Mesendoderm (in vitro differentiated cells): Measurements from ENCODE around the gene IL6ST.

ENCODE experiments used
- DNase-seq: peaks from one replicate; pipeline ENCODE4 v3.0.0; 2013
- H2AK5ac ChIP-seq: 2 replicates; pipeline ENCODE4 v1.6.1; 2013; ENCODE audit warnings: low read length, inconsistent platforms
- H2BK120ac ChIP-seq: 2 replicates; pipeline ENCODE4 v1.6.1; 2013; ENCODE audit warnings: low read depth, mild to moderate bottlenecking, low read length, moderate library complexity, mixed read lengths
- H2BK15ac ChIP-seq: replicated peaks from 2 replicates; pipeline ENCODE4 v1.6.1; 2013; ENCODE audit warnings: low read depth, mild to moderate bottlenecking, moderate library complexity
- H2BK5ac ChIP-seq: 2 replicates; pipeline ENCODE4 v1.6.1; 2013; ENCODE audit warnings: low read length, inconsistent platforms
- H3K18ac ChIP-seq: 2 replicates; pipeline ENCODE4 v1.6.1; 2013; ENCODE audit warnings: mild to moderate bottlenecking, low read length, mixed read lengths
- H3K23ac ChIP-seq: one replicate; pipeline ENCODE4 v1.6.1; 2013; ENCODE audit warnings: low read length
- H3K27ac ChIP-seq: 2 replicates; pipeline ENCODE4 v1.5.1; 2013; ENCODE audit warnings: low read depth, mild to moderate bottlenecking, inconsistent platforms, low read length, moderate library complexity
- H3K27me3 ChIP-seq: 2 replicates; pipeline ENCODE4 v1.6.1; 2013; ENCODE audit warnings: low read length, control low read depth, mild to moderate bottlenecking, inconsistent platforms; ENCODE audit not compliant: insufficient read depth, poor library complexity
- H3K36me3 ChIP-seq: 2 replicates; pipeline ENCODE4 v1.6.1; 2013; ENCODE audit warnings: low read length, inconsistent platforms; ENCODE audit not compliant: control insufficient read depth, insufficient read depth
- H3K4ac ChIP-seq: one replicate; pipeline ENCODE4 v1.6.1; 2013; ENCODE audit warnings: low read depth, mild to moderate bottlenecking, low read length, moderate library complexity
- H3K4me1 ChIP-seq: 2 replicates; pipeline ENCODE4 v1.6.1; 2013; ENCODE audit warnings: low read depth, low read length, inconsistent platforms; ENCODE audit not compliant: control insufficient read depth
- H3K4me2 ChIP-seq: 2 replicates; pipeline ENCODE4 v1.6.1; 2013; ENCODE audit warnings: low read length
- H3K4me3 ChIP-seq: 2 replicates; pipeline ENCODE4 v1.5.1; 2013; ENCODE audit warnings: mild to moderate bottlenecking, low read length
- H3K56ac ChIP-seq: one replicate; pipeline ENCODE4 v1.6.1; 2013; ENCODE audit warnings: low read length
- H3K79me1 ChIP-seq: 2 replicates; pipeline ENCODE4 v1.6.1; 2013; ENCODE audit warnings: low read length, inconsistent platforms
- H3K79me2 ChIP-seq: 2 replicates; pipeline ENCODE4 v1.6.1; 2013; ENCODE audit warnings: mild to moderate bottlenecking, low read length; ENCODE audit not compliant: control insufficient read depth, insufficient read depth
- H3K9ac ChIP-seq: 2 replicates; pipeline ENCODE4 v1.6.1; 2013; ENCODE audit warnings: low read length, inconsistent platforms
- H4K5ac ChIP-seq: one replicate; pipeline ENCODE4 v1.6.1; 2013; ENCODE audit warnings: low read length
- H4K8ac ChIP-seq: one replicate; pipeline ENCODE4 v1.6.1; 2013; ENCODE audit warnings: low read depth, mild to moderate bottlenecking, control low read depth, low read length, moderate library complexity
- whole genome bisulfite sequencing: extraction: QIAGEN DNeasy Blood & Tissue Kit; methylation state at CpG from one replicate; pipeline ENCODE4 v1.1.7; 2013; ENCODE audit warnings: low lambda C conversion rate, missing lambda C conversion rate; ENCODE audit not compliant: insufficient coverage; ENCODE audit errors: extremely low coverage; 5-methylcytosine and 5-hydroxymethylcytosine counted together

The IL6ST gene

GRCh38 chr5:55916986-55917385 lies 77.8 kb downstream of the IL6ST start:
- H3K4ac ChIP-seq, result no peak overlapping the region
- H3K36me3 ChIP-seq, result no peaks in the 10 kb centered on the region
- no peak overlapping the region for H2BK15ac ChIP-seq
- no peak overlapping the region for H3K23ac ChIP-seq
- WGBS, result no CpG with 5 or more reads among the region's 10 CpGs
- DNase-seq, result no peak
- no peak overlapping the region for H3K18ac ChIP-seq
- no peak overlapping the region for H3K56ac ChIP-seq
- no peak overlapping the region for H4K5ac ChIP-seq
- no peak overlapping the region for H3K4me3 ChIP-seq
- H2AK5ac ChIP-seq, result no peak overlapping the region
- no peak overlapping the region for H2BK120ac ChIP-seq
- H3K4me2 ChIP-seq, result no peak overlapping the region
- no peaks in the 10 kb centered on the region for H3K27me3 ChIP-seq
- no peak overlapping the region for H4K8ac ChIP-seq
- H3K9ac ChIP-seq, result no peak overlapping the region
- H2BK5ac ChIP-seq, result no peak overlapping the region
- no peak overlapping the region for H3K27ac ChIP-seq
- H3K79me2 ChIP-seq, result no peaks in the 10 kb centered on the region
- H3K4me1 ChIP-seq, result no peaks in the 10 kb centered on the region
- no peaks in the 10 kb centered on the region for H3K79me1 ChIP-seq

- Histone ChIP-seq H3K4ac (no peak overlapping the region), H3K79me1 (no peaks in the 10 kb centered on the region), H2BK5ac (no peak overlapping the region), H3K56ac (no peak overlapping the region), H3K27ac (no peak overlapping the region), H3K27me3 (no peaks in the 10 kb centered on the region), H4K8ac (no peak overlapping the region), H3K4me2 (no peak overlapping the region), H3K9ac (no peak overlapping the region), H3K18ac (no peak overlapping the region), H4K5ac (no peak overlapping the region), H2AK5ac (no peak overlapping the region), H3K4me1 (no peaks in the 10 kb centered on the region), H3K79me2 (no peaks in the 10 kb centered on the region), H3K4me3 (no peak overlapping the region), H2BK15ac (no peak overlapping the region), H3K23ac (no peak overlapping the region), H2BK120ac (no peak overlapping the region), H3K36me3 (no peaks in the 10 kb centered on the region)
- no CpG with 5 or more reads among the region's 3 CpGs for WGBS
- DNase-seq, result no peak
These were observed 79.0 kb downstream of the IL6ST start for GRCh38 chr5:55915783-55916182.

- Histone ChIP-seq H2BK5ac (no peak overlapping the region), H4K8ac (no peak overlapping the region), H2BK120ac (no peak overlapping the region), H4K5ac (no peak overlapping the region), H3K4me2 (no peak overlapping the region), H3K36me3 (no peaks in the 10 kb centered on the region), H3K79me2 (no peaks in the 10 kb centered on the region), H3K4ac (no peak overlapping the region), H3K9ac (no peak overlapping the region), H3K4me3 (no peak overlapping the region), H2AK5ac (no peak overlapping the region), H3K4me1 (no peaks in the 10 kb centered on the region), H3K56ac (no peak overlapping the region), H3K23ac (no peak overlapping the region), H3K18ac (no peak overlapping the region), H3K27ac (no peak overlapping the region), H3K27me3 (no peaks in the 10 kb centered on the region), H3K79me1 (no peaks in the 10 kb centered on the region), H2BK15ac (no peak overlapping the region)
- DNase-seq, result no peak
- no CpG with 5 or more reads among the region's 2 CpGs for WGBS
These were observed 79.8 kb downstream of the IL6ST start for GRCh38 chr5:55914971-55915370.

- Histone ChIP-seq H4K8ac (no peak overlapping the region), H3K4ac (no peak overlapping the region), H3K79me2 (no peaks in the 10 kb centered on the region), H3K18ac (no peak overlapping the region), H3K27me3 (no peaks in the 10 kb centered on the region), H3K4me3 (no peak overlapping the region), H3K4me1 (no peaks in the 10 kb centered on the region), H3K79me1 (no peaks in the 10 kb centered on the region), H4K5ac (no peak overlapping the region), H2BK5ac (no peak overlapping the region), H3K23ac (no peak overlapping the region), H2AK5ac (no peak overlapping the region), H2BK120ac (no peak overlapping the region), H3K9ac (no peak overlapping the region), H3K56ac (no peak overlapping the region), H3K27ac (no peak overlapping the region), H3K4me2 (no peak overlapping the region), H3K36me3 (no peaks in the 10 kb centered on the region), H2BK15ac (no peak overlapping the region)
- no peak for DNase-seq
- no CpG with 5 or more reads among the region's 10 CpGs for WGBS
These were observed 81.0 kb downstream of the IL6ST start for GRCh38 chr5:55913466-55914413.

- no peak overlapping the region for H2BK120ac ChIP-seq
- H3K79me2 ChIP-seq, result no peaks in the 10 kb centered on the region
- no peak overlapping the region for H4K5ac ChIP-seq
- H2AK5ac ChIP-seq, result no peak overlapping the region
- H3K18ac ChIP-seq, result no peak overlapping the region
- no peak overlapping the region for H3K27ac ChIP-seq
- H3K23ac ChIP-seq, result no peak overlapping the region
- no peaks in the 10 kb centered on the region for H3K4me1 ChIP-seq
- no CpG with 5 or more reads among the region's 2 CpGs for WGBS
- no peak overlapping the region for H3K4me2 ChIP-seq
- no peak overlapping the region for H3K56ac ChIP-seq
- DNase-seq, result no peak
- H3K4ac ChIP-seq, result no peak overlapping the region
- no peak overlapping the region for H3K9ac ChIP-seq
- H3K27me3 ChIP-seq, result no peaks in the 10 kb centered on the region
- no peak overlapping the region for H3K4me3 ChIP-seq
- no peak overlapping the region for H4K8ac ChIP-seq
- no peaks in the 10 kb centered on the region for H3K79me1 ChIP-seq
- no peaks in the 10 kb centered on the region for H3K36me3 ChIP-seq
- H2BK5ac ChIP-seq, result no peak overlapping the region
- H2BK15ac ChIP-seq, result no peak overlapping the region
These were observed 82.7 kb downstream of the IL6ST start for GRCh38 chr5:55911784-55912653.
